Measurements from ENCODE around the gene RXRA.

- TF ChIP-seq CTCF (IDR thresholded peaks at IDR 0.05) (no peak), POLR2A (IDR thresholded peaks at IDR 0.05) (no peak)
Measured at GRCh38 chr9:134289241-134289875, 36.9 kb upstream of the RXRA start.

Data from adrenal gland (tissue), 5 donors.